IMR-90 (cell line): ENCODE results near the gene XRCC3.
A peak's percentile ranks its signal among the peaks of the same experiment; 100 is the strongest.

Source experiments
- CEBPB ChIP-seq: IDR thresholded peaks from 2 replicates; pipeline ENCODE4 v1.6.1; 2012; ENCODE audit warnings: low read depth, low read length, improper control_type of control experiment
- FOS ChIP-seq: fragments of 150-350 bp; IDR thresholded peaks from 2 replicates; pipeline ENCODE4 v1.6.1; 2016; ENCODE audit warnings: low read depth, low read length
- MAFK ChIP-seq: IDR thresholded peaks from 2 replicates; pipeline ENCODE4 v1.6.1; 2012; ENCODE audit warnings: low read depth, low read length, improper control_type of control experiment
- MAZ ChIP-seq: IDR thresholded peaks from 2 replicates; pipeline ENCODE4 v1.6.1; 2012; ENCODE audit warnings: low read depth, mild to moderate bottlenecking, low read length, improper control_type of control experiment, moderate library complexity, borderline replicate concordance
- MXI1 ChIP-seq: IDR thresholded peaks from 2 replicates; pipeline ENCODE4 v1.6.1; 2012; ENCODE audit warnings: low read depth, mild to moderate bottlenecking, low read length, moderate library complexity, borderline replicate concordance
- NFE2L2 ChIP-seq: fragments of 150-350 bp; IDR thresholded peaks from 2 replicates; pipeline ENCODE4 v1.6.1; 2016; ENCODE audit warnings: low read depth, mild to moderate bottlenecking, low read length
- POLR2A ChIP-seq: IDR thresholded peaks from 2 replicates; pipeline ENCODE4 v1.6.1; 2012; ENCODE audit warnings: mild to moderate bottlenecking, low read depth, low read length
- RAD21 ChIP-seq: IDR thresholded peaks from 2 replicates; pipeline ENCODE4 v1.6.1; 2012; ENCODE audit warnings: low read length, improper control_type of control experiment
- RCOR1 ChIP-seq: IDR thresholded peaks from 2 replicates; pipeline ENCODE4 v1.6.1; 2012; ENCODE audit warnings: mild to moderate bottlenecking, low read length, improper control_type of control experiment; ENCODE audit not compliant: insufficient replicate concordance
- RFX5 ChIP-seq: IDR thresholded peaks from 2 replicates; pipeline ENCODE4 v1.8.0; 2012; ENCODE audit warnings: low read depth, mild to moderate bottlenecking, low read length, moderate library complexity
- SMC3 ChIP-seq: fragments of 150-350 bp; IDR thresholded peaks from 2 replicates; pipeline ENCODE4 v1.6.1; 2016; ENCODE audit warnings: low read depth, mild to moderate bottlenecking, antibody characterized with exemption, low read length, moderate library complexity
- USF2 ChIP-seq: fragments of 150-350 bp; IDR thresholded peaks from 2 replicates; pipeline ENCODE4 v1.6.1; 2017; ENCODE audit warnings: mild to moderate bottlenecking, antibody characterized with exemption, low read length, low read depth
- TF ChIP-seq, protein P1 (sequence below): conservative IDR thresholded peaks from 2 replicates; pipeline ENCODE4 v1.5.1; 2012; ENCODE audit warnings: mild to moderate bottlenecking, low read depth, low read length, improper control_type of control experiment

- TF ChIP-seq POLR2A (no peak), SMC3 (no peak), RAD21 (no peak), RFX5 (no peak), USF2 (peak; percentile 66), MAZ (0 out of 2 replicates have a peak, but pooled peaks have one; percentile 9), NFE2L2 (no peak), FOS (0 out of 2 replicates have a peak, but pooled peaks have one; percentile 8), RCOR1 (no peak), MAFK (no peak), MXI1 (peak; percentile 69; the same call in 1 of the 2 replicates), CEBPB (peak; percentile 65)
- TF ChIP-seq, protein P1, sequence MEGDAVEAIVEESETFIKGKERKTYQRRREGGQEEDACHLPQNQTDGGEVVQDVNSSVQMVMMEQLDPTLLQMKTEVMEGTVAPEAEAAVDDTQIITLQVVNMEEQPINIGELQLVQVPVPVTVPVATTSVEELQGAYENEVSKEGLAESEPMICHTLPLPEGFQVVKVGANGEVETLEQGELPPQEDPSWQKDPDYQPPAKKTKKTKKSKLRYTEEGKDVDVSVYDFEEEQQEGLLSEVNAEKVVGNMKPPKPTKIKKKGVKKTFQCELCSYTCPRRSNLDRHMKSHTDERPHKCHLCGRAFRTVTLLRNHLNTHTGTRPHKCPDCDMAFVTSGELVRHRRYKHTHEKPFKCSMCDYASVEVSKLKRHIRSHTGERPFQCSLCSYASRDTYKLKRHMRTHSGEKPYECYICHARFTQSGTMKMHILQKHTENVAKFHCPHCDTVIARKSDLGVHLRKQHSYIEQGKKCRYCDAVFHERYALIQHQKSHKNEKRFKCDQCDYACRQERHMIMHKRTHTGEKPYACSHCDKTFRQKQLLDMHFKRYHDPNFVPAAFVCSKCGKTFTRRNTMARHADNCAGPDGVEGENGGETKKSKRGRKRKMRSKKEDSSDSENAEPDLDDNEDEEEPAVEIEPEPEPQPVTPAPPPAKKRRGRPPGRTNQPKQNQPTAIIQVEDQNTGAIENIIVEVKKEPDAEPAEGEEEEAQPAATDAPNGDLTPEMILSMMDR: no peak
Observed at GRCh38 chr14:103718572-103718971, 3.3 kb upstream of the XRCC3 start.
